ENCODE data around the gene CCL14.

GRCh38 chr17:35977509-35977908 is 9.0 kb downstream of the CCL14 start:
- TF ChIP-seq ATM (IDR thresholded peaks at IDR 0.05; ENCODE audit: borderline replicate concordance) (no peak), HDAC2 (CRISPR knock-in tag; IDR thresholded peaks at IDR 0.05) (no peak), PHF21A (CRISPR knock-in tag; IDR thresholded peaks at IDR 0.05) (no peak), SP4 (CRISPR knock-in tag; IDR thresholded peaks at IDR 0.05) (no peak), FOSL1 (CRISPR knock-in tag; IDR thresholded peaks at IDR 0.05; ENCODE audit: borderline replicate concordance) (no peak), EP300 (IDR thresholded peaks at IDR 0.05; ENCODE audit: low read depth in 2 of 2, low read length in 2 of 2) (no peak), EP300 (CRISPR knock-in tag; IDR thresholded peaks at IDR 0.05; ENCODE audit: borderline replicate concordance) (no peak), ZNF629 (CRISPR knock-in tag; conservative IDR thresholded peaks at IDR 0.05) (no peak), ZNF543 (CRISPR knock-in tag; IDR thresholded peaks at IDR 0.05) (no peak), BRF2 (CRISPR knock-in tag; IDR thresholded peaks at IDR 0.05) (no peak), ZNF18 (CRISPR knock-in tag; IDR thresholded peaks at IDR 0.05; ENCODE audit: insufficient replicate concordance) (no peak), STAT5B (CRISPR knock-in tag; IDR thresholded peaks at IDR 0.05) (no peak), JUN (CRISPR knock-in tag; IDR thresholded peaks at IDR 0.05) (no peak), KAT7 (CRISPR knock-in tag; IDR thresholded peaks at IDR 0.05; ENCODE audit: borderline replicate concordance) (no peak), MATR3 (CRISPR knock-in tag; IDR thresholded peaks at IDR 0.05) (no peak)
